ENCODE results near the gene CPXM2. TPM values are rescaled to one million over a fixed set of nuclear protein-coding genes. Genes with fewer than 3 reads are reported as not detected.

CPXM2 gene
- total RNA-seq, 1 donor from 2014 or later, result 1.0 TPM

DNA sequence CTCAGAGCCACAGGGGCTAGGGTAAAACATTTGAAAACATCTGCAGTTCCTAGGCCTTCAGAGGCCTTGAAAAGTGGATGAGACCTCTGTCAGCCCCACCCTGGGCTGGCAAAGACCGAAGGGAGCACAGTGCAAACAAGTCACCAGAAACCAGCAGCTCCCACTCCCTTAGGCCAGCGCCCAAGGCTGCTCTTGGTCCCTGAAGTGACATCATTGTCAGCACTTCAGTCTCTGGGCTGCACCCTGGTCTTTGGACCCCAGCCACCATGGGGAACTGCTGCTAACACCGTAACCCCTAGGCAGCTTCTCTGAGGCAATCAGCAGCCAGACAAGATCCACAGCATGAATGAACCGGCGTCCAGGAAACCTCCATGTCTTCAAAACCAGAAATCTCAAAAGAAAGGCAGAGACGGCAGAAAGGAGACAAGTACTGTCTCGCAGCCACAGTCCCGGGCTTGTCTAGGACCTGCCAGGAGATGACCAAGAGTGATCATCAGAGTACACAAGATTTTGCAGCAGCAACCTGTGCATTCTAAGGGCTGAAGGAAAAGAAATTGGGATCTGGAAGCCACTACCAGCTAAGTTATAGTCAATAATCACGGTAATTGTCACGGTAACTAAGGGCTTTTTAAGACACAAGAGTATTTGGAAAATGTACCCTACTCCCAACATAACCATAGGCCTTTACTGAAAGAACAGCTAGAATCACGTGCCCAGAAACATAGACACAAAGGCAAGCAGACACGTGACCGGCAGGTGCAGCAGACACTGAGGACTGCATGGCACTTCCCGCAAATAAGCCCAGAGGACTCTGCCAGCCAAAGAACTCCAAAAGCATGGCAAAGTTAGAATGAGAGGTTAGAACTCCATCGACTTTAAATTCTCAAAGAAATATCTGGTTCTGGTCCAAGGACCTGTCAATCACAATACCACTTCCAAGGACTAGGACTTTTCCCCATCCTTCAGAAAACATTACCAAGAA is 23.3 kb downstream of the CPXM2 start:
- DNase-seq, result no peak

- no peak for DNase-seq
These were observed 25.7 kb downstream of the CPXM2 start for GRCh38 chr10:123865880-123866279.

DNA sequence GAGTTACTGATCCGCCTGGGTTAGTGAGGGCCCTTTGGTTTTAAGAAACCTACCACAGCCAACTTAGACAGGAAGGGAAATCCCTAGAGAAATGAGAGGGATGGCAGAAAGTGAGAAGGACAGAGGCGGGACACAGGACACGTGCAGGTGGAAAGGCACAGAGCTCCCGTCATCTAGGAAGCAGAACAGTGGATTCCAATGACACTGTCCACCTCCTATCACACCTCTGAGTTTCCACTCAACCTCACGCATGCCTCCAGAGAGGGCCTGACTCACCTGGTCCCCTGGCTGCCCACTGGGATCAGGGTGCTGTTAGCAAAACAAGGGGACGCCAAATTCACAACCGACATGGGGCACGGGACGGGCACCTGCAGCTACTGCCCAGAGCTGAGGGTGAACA is 26.3 kb downstream of the CPXM2 start:
- DNase-seq, result no peak

DNA sequence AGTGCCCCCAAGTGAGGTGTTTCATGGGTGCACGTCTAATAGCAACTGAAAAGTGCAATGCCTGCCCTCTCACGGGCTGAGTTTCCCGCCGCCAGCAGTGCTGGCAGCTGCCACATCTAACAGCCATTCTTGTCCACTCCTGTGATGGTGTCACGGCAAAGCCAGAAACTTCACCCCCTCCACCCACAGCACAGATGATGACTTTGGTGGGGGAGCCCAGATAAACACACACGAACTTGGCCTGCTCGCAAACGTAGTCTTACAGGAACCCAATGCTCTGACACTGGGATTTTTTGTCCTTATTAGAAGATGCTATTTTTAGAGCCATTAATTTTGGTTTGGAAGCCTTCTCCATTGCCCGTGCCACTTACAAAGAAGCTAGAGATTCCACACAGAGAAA is 26.7 kb downstream of the CPXM2 start:
- no peak for DNase-seq

- no peak for DNase-seq
These were observed 27.7 kb downstream of the CPXM2 start for GRCh38 chr10:123863721-123864482.

DNA sequence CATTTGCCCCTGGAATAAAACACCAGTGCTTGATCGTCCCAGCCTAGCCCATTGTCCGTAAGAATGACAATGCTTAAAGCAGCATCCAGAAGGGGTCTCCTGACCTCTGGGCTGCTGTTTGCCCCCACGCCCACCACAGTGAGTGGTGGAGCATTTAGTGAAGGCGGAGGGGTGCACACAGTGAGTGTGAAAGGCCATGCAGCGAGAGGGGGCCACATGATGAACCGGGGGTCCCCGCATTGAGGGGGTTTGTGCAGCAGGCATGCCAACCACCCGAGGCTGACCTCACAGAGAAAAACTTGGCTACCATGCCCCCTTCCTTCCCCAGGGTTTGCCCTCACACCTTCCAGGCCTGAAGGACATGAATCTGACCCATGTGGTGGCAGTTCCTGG is 28.4 kb downstream of the CPXM2 start:
- no peak for DNase-seq

- no peak for DNase-seq
These were observed 29.0 kb downstream of the CPXM2 start for GRCh38 chr10:123862421-123863182.

DNA sequence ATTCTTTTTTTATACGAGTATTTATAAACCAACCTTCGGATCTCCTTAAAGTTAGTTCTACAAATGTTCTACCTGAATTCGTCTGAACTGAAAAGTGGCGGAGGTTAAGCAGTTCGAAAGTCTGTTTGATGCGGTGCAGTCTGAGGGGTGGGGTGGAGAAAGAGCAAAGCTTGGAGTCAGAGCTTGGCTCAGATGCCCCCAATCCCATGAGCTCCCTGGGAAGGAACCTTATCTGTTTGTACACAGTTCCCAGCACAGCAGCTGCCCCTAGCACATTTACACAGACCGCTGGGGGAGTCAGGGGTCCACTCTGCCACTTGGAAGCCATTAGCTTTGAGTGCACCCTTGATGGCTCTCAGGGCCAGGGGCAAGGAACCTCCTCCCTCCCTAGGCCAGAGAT is 30.8 kb downstream of the CPXM2 start:
- no peak for DNase-seq

DNA sequence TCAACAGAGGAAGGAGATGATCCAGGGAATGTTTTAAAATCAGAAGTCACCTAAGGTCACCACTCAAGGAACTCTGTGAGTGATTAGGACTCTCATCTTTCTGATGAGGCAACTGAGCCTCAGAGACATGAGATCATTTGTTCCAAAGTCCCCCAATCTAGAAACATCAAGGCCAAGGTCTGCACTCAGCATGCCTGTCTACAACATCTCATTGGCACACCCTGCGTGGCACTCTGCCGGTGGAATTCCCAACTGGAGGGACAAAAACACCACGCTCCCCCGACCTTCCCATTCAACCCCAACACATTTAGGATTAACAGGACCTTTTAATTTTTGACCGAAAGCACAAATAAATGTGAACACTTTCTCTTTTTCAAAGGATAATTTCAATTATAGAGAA is 31.4 kb downstream of the CPXM2 start:
- DNase-seq, result no peak

GRCh38 chr10:123859653-123860050 is 32.0 kb downstream of the CPXM2 start:
- no peak for DNase-seq

GRCh38 chr10:123858907-123859652 is 32.5 kb downstream of the CPXM2 start:
- no peak for DNase-seq

- DNase-seq, result no peak
These were observed 33.4 kb downstream of the CPXM2 start for GRCh38 chr10:123858077-123858681.

- no peak for DNase-seq
These were observed 34.0 kb downstream of the CPXM2 start for GRCh38 chr10:123857616-123858015.

GRCh38 chr10:123855008-123855684 is 36.5 kb downstream of the CPXM2 start:
- no peak for DNase-seq

GRCh38 chr10:123854498-123854897 is 37.1 kb downstream of the CPXM2 start:
- no peak for DNase-seq

- DNase-seq, result no peak
These were observed 37.6 kb downstream of the CPXM2 start for GRCh38 chr10:123854003-123854402.

DNA sequence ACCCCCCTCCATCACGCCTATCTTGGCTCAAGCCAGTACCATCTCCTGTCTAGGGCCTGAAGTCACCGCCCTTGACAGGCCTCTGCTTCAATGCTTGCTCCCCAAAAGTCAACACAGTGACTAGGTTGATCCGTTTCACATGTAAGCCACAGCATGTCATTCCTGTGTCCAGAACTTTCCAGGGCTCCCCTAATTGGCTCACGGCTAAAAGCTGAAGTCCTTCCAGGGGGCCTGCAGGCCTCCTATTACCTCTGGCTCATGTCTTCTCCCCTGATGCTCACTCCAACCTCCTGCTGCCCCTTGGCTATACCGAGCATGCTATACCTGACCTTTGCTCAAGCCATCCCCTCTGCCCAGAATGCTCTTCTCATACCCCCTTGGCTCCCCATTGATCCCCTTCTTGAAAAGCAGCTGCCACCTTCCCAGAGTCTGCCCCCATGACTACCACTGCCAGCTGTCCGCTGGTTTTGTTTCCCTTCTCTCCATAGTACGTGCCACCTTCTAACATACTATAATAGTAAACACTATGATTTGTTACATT is 39.1 kb downstream of the CPXM2 start:
- no peak for DNase-seq

DNA sequence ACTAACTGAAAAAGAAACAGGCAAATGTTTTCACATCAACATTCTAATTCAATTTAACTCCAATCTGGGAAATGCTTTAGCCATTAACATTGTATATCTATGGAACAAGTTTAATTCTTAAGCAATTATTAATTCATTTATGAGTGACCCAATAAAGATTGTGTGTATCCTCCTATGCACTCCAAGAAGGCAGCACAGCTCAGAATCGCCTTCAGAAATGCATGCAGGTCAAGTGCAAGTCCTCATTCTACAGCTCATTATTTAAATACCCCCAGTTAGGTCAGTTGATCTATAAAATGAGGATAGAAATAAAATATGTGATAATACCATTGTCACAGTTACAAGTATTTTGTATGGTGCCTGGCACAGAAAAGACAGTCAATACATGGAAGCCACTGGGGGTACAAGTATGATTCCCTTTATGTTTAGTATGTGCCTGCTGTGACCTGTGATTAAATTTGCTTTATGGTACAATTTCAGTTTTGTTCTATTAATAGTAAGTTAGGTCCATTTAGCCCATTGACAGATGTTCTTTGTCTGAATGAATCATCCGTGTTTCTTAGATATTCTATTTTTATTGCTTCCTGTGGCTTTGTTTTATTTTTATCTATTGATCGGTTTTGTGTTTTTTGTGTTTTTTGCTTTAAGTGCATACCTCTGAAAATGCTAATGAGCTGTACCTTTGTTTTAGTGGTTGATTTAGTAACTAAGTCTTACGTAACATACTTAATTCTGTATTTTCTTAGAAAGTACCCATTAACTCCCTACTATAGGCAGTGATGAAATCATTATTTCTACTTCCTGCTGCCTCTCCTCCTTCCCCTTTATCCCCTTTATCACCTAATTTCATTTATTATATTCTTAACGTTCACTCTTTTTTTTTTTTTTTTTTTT is 42.8 kb downstream of the CPXM2 start:
- DNase-seq, result peak; percentile 11

DNA sequence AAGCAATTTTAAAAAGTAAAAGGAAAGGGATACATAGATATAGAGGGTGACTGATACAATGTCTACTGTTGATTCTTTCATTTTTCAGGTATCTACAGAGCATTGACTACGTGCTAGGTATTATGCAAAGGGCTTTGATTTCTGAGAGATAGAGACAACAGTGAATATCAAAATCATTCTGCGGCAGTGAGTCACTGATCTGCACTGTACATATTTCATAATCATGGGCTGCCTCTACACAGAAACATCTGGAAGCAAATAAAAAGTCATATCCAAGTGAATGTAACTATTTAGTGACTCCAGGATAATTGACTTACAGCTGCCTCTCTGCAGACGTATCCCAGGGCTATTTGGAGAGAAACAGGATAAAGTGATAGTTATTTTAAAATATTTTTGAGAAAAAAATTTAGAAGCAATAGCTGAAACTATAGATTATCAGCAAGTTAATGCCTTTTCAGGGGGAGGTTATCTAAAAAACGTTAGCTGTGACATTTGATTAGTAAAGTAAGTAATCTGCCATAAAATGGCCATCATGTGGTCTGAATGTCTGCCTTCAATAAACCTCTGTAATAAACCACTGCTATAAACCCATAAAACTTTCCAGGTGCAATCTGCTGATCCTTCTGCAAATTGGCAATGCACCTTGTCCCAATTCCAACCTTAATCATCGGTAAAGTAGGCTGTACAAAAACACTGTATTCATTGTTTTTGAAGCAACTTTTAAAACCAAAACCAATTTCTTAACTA is 43.7 kb downstream of the CPXM2 start:
- no peak for DNase-seq

All from dermis blood vessel endothelial cell (primary cell).